SK-N-SH treated with all-trans-retinoic acid at 6 μM for 48 hours (cell line): ENCODE results near the gene AATF.

Source experiments
- ATAC-seq: fragments of 200-7000 bp; cut with Tn5 transposase; 3 replicates; pipeline ENCODE4 v1.9.1; 2020; ENCODE audit warnings: mild to moderate bottlenecking, moderate library complexity
- ARNTL ChIP-seq: fragments of 450-650 bp; formaldehyde crosslinking; IDR thresholded peaks from 2 replicates; pipeline ENCODE4 v1.5.0; 2020; ENCODE audit warnings: low read depth, mild to moderate bottlenecking, moderate library complexity, borderline replicate concordance
- CREB5 ChIP-seq: fragments of 250-450 bp; sonication (Bioruptor Pico); IDR thresholded peaks from 2 replicates; pipeline ENCODE4 v1.5.1; 2020; ENCODE audit warnings: low read depth, mild to moderate bottlenecking, moderate library complexity
- CSDC2 ChIP-seq: fragments of 250-450 bp; sonication (Bioruptor Pico); IDR thresholded peaks from 2 replicates; pipeline ENCODE4 v1.5.0; 2020; ENCODE audit warnings: mild to moderate bottlenecking, moderate library complexity
- ESRRG ChIP-seq: fragments of 250-450 bp; sonication (Bioruptor Pico); IDR thresholded peaks from 2 replicates; pipeline ENCODE4 v1.6.1; 2021; ENCODE audit warnings: mild to moderate bottlenecking
- ISL1 ChIP-seq: fragments of 250-450 bp; sonication (Bioruptor Pico); IDR thresholded peaks from 2 replicates; pipeline ENCODE4 v2.1.2; 2022; ENCODE audit warnings: mild to moderate bottlenecking, moderate library complexity
- OSR1 ChIP-seq: fragments of 250-450 bp; sonication (Bioruptor Pico); IDR thresholded peaks from 2 replicates; pipeline ENCODE4 v1.8.0; 2022; ENCODE audit warnings: moderate library complexity, mild to moderate bottlenecking, inconsistent platforms
- POU6F1 ChIP-seq: fragments of 250-450 bp; sonication (Bioruptor Pico); IDR thresholded peaks from 2 replicates; pipeline ENCODE4 v1.8.0; 2021; ENCODE audit warnings: low read depth, mild to moderate bottlenecking, moderate library complexity, borderline replicate concordance
- PPARA ChIP-seq: fragments of 250-450 bp; sonication (Bioruptor Pico); IDR thresholded peaks from 2 replicates; pipeline ENCODE4 v1.5.0; 2020; ENCODE audit warnings: mild to moderate bottlenecking, borderline replicate concordance
- SNAI2 ChIP-seq: fragments of 250-450 bp; sonication (Bioruptor Pico); IDR thresholded peaks from 2 replicates; pipeline ENCODE4 v1.5.0; 2020; ENCODE audit warnings: mild to moderate bottlenecking, moderate library complexity
- TCF4 ChIP-seq: fragments of 250-450 bp; sonication (Bioruptor Pico); IDR thresholded peaks from 2 replicates; pipeline ENCODE4 v1.8.0; 2021; ENCODE audit warnings: mild to moderate bottlenecking, moderate library complexity, borderline replicate concordance
- TOX ChIP-seq: fragments of 250-450 bp; sonication (Bioruptor Pico); IDR thresholded peaks from 2 replicates; pipeline ENCODE4 v1.8.0; 2021; ENCODE audit warnings: mild to moderate bottlenecking, moderate library complexity, borderline replicate concordance
- ZC3H10 ChIP-seq: fragments of 250-450 bp; sonication (Bioruptor Pico); IDR thresholded peaks from 2 replicates; pipeline ENCODE4 v1.5.1; 2021; ENCODE audit warnings: mild to moderate bottlenecking, moderate library complexity
- ZFP3 ChIP-seq: fragments of 250-450 bp; sonication (Bioruptor Pico); IDR thresholded peaks from 2 replicates; pipeline ENCODE4 v1.5.0; 2020; ENCODE audit warnings: mild to moderate bottlenecking, moderate library complexity
- ZFP30 ChIP-seq: fragments of 450-650 bp; formaldehyde crosslinking; IDR thresholded peaks from 2 replicates; pipeline ENCODE4 v1.5.0; 2022; ENCODE audit warnings: mild to moderate bottlenecking, moderate library complexity
- ZNF70 ChIP-seq: fragments of 450-650 bp; formaldehyde crosslinking; IDR thresholded peaks from 2 replicates; pipeline ENCODE4 v1.5.0; 2020; ENCODE audit warnings: mild to moderate bottlenecking, moderate library complexity
- ZNF8 ChIP-seq: fragments of 450-650 bp; formaldehyde crosslinking; IDR thresholded peaks from 2 replicates; pipeline ENCODE4 v1.5.0; 2020; ENCODE audit warnings: mild to moderate bottlenecking, moderate library complexity
- TF ChIP-seq, protein P1 (sequence below): fragments of 250-450 bp; sonication (Bioruptor Pico); IDR thresholded peaks from 2 replicates; pipeline ENCODE4 v1.5.1; 2021; ENCODE audit warnings: mild to moderate bottlenecking, moderate library complexity

Gene AATF

GRCh38 chr17:36935671-36936454 is 12.9 kb upstream of the AATF start (continued):
- TF ChIP-seq, protein P1, sequence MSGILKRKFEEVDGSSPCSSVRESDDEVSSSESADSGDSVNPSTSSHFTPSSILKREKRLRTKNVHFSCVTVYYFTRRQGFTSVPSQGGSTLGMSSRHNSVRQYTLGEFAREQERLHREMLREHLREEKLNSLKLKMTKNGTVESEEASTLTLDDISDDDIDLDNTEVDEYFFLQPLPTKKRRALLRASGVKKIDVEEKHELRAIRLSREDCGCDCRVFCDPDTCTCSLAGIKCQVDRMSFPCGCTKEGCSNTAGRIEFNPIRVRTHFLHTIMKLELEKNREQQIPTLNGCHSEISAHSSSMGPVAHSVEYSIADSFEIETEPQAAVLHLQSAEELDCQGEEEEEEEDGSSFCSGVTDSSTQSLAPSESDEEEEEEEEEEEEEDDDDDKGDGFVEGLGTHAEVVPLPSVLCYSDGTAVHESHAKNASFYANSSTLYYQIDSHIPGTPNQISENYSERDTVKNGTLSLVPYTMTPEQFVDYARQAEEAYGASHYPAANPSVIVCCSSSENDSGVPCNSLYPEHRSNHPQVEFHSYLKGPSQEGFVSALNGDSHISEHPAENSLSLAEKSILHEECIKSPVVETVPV (CRISPR knock-in tag), result no peak
- no peak for TF ChIP-seq CSDC2
- no peak for TF ChIP-seq ZFP3 (CRISPR knock-in tag)
- TF ChIP-seq ZNF70 (CRISPR knock-in tag), result no peak
- no peak for TF ChIP-seq ZFP30 (CRISPR knock-in tag)

DNA sequence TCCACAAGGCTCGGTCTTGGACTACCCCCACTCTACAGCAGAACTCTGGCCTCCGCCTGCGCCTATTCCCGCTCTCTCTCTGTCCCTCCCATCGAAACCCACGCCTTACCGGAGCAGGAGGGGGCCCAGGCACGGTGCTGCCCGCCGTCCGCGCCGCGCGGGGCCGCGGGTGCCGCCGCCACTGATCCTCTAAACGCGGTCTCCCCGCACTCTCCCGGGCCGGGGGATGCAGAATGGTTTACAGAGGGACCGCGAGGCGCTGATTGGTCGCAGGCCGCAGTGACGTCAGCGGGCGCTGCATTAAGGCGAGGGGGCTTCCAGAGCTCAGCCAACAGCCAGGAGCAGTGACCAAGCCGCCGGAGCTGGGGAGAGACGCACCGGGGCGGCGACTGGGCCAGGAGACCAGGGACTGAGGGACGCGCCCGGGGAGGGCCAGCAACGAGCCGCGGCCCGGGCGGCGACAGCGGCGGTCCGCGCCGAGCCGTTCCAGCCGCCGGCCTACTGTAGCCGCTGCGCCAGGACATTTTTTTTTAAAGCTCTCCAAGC is 12.2 kb upstream of the AATF start:
- no peak for ATAC-seq
- TF ChIP-seq ISL1 (no peak), SNAI2 (CRISPR knock-in tag) (no peak), ZNF70 (CRISPR knock-in tag) (no peak), ZC3H10 (no peak), CREB5 (CRISPR knock-in tag) (no peak), ZFP30 (CRISPR knock-in tag) (no peak), OSR1 (CRISPR knock-in tag) (no peak), ESRRG (CRISPR knock-in tag) (no peak), PPARA (CRISPR knock-in tag) (no peak)
- TF ChIP-seq, protein P1 (CRISPR knock-in tag), result no peak

- TF ChIP-seq ZFP3 (CRISPR knock-in tag) (no peak), TOX (CRISPR knock-in tag) (no peak), ARNTL (CRISPR knock-in tag) (no peak), ISL1 (no peak), OSR1 (CRISPR knock-in tag) (no peak), ZNF8 (CRISPR knock-in tag) (no peak), PPARA (CRISPR knock-in tag) (no peak), POU6F1 (CRISPR knock-in tag) (no peak)
- TF ChIP-seq, all 23 proteins: peak for 0
- peak; percentile 3; the same call in 1 of the 3 replicates for ATAC-seq
Measured at GRCh38 chr17:36937001-36937958, 11.5 kb upstream of the AATF start, which contains the start of gene LHX1. Gene LHX1, plus strand, starts transcription at chr17:36937475. Its CDS starts 723 bp downstream, at chr17:36938198.

GRCh38 chr17:36937959-36938565 is 10.7 kb upstream of the AATF start:
- TF ChIP-seq ESRRG (CRISPR knock-in tag), result no peak
- TF ChIP-seq SNAI2 (CRISPR knock-in tag), result no peak
- TF ChIP-seq TCF4 (CRISPR knock-in tag), result no peak
- no peak for TF ChIP-seq ZFP3 (CRISPR knock-in tag)
- TF ChIP-seq, all 23 proteins: peak for 0
- peak; percentile 5; the same call in 1 of the 3 replicates for ATAC-seq
